ENCODE data around the gene DMRT3.

DMRT3 gene

GRCh38 chr9:970151-970996 lies 6.1 kb upstream of the DMRT3 start:
- no peak for DNase-seq (ENCODE audit: low read depth in 2 of 2)

GRCh38 chr9:971901-972500 lies 4.5 kb upstream of the DMRT3 start:
- DNase-seq (ENCODE audit: low read depth in 2 of 2) = no peak

GRCh38 chr9:972501-973294 lies 3.8 kb upstream of the DMRT3 start:
- no peak for DNase-seq (ENCODE audit: low read depth in 2 of 2)

GRCh38 chr9:973295-973834 lies 3.1 kb upstream of the DMRT3 start:
- DNase-seq (ENCODE audit: low read depth in 2 of 2) = no peak

GRCh38 chr9:974031-974995 lies 2.1 kb upstream of the DMRT3 start:
- DNase-seq (ENCODE audit: low read depth in 2 of 2) = no peak

- no peak for DNase-seq (ENCODE audit: low read depth in 2 of 2)
Measured at GRCh38 chr9:974996-975739, 1.3 kb upstream of the DMRT3 start.

GRCh38 chr9:975740-976257 lies 656 bp upstream of the DMRT3 start:
- no peak for DNase-seq (ENCODE audit: low read depth in 2 of 2)

GRCh38 chr9:976943-977837 lies 735 bp downstream of the DMRT3 start:
- no peak for DNase-seq (ENCODE audit: low read depth in 2 of 2)

- DNase-seq (ENCODE audit: low read depth in 2 of 2) = no peak
Measured at GRCh38 chr9:977838-978830, 1.7 kb downstream of the DMRT3 start.

GRCh38 chr9:979983-980382 lies 3.5 kb downstream of the DMRT3 start:
- DNase-seq (ENCODE audit: low read depth in 2 of 2) = no peak

GRCh38 chr9:980640-981039 lies 4.2 kb downstream of the DMRT3 start:
- DNase-seq (ENCODE audit: low read depth in 2 of 2) = no peak

- no peak for DNase-seq (ENCODE audit: low read depth in 2 of 2)
Measured at GRCh38 chr9:981491-981898, 5.0 kb downstream of the DMRT3 start.

- DNase-seq (ENCODE audit: low read depth in 2 of 2) = no peak
Measured at GRCh38 chr9:982394-983230, 6.2 kb downstream of the DMRT3 start.

- no peak for DNase-seq (ENCODE audit: low read depth in 2 of 2)
Measured at GRCh38 chr9:994005-994404, 17.6 kb downstream of the DMRT3 start.

GRCh38 chr9:995192-995591 lies 18.7 kb downstream of the DMRT3 start:
- no peak for DNase-seq (ENCODE audit: low read depth in 2 of 2)

GRCh38 chr9:995781-996180 lies 19.3 kb downstream of the DMRT3 start:
- DNase-seq (ENCODE audit: low read depth in 2 of 2) = no peak
